Stimulated activated CD4-positive, alpha-beta T cell treated with anti-CD3 and anti-CD28 coated beads, Interleukin-12 subunit alpha, Interleukin-12 subunit beta, amount 100 ng/mL, for 4 hours (primary cell): ENCODE results near the gene SCNN1B.
"Not testable (repeated sequence)": the region's sequence is repeated elsewhere in the genome, so short reads cannot be mapped to it uniquely, and the experiment has no call there.

Source experiments
- DNase-seq: peaks from one replicate; pipeline ENCODE4 v3.0.0-alpha.2; 2020

Gene SCNN1B

GRCh38 chr16:23355106-23355670, 53.1 kb downstream of the SCNN1B start:
- DNase-seq: no peak

GRCh38 chr16:23356941-23357340, 54.8 kb downstream of the SCNN1B start:
- no peak for DNase-seq

GRCh38 chr16:23357761-23358290, 55.7 kb downstream of the SCNN1B start:
- no peak for DNase-seq

- no peak for DNase-seq
Measured at GRCh38 chr16:23359092-23359760, 57.1 kb downstream of the SCNN1B start.

GRCh38 chr16:23362460-23363317, 60.6 kb downstream of the SCNN1B start:
- no peak for DNase-seq

GRCh38 chr16:23365602-23366240, 63.6 kb downstream of the SCNN1B start:
- DNase-seq: no peak

GRCh38 chr16:23366341-23366740, 64.2 kb downstream of the SCNN1B start:
- not testable (repeated sequence) for DNase-seq

GRCh38 chr16:23367564-23367963, 65.5 kb downstream of the SCNN1B start:
- DNase-seq: no peak

GRCh38 chr16:23367988-23368387, 65.9 kb downstream of the SCNN1B start:
- no peak for DNase-seq

GRCh38 chr16:23368469-23368868, 66.4 kb downstream of the SCNN1B start:
- DNase-seq: no peak

- no peak for DNase-seq
Measured at GRCh38 chr16:23369416-23369815, 67.3 kb downstream of the SCNN1B start.

- no peak for DNase-seq
Measured at GRCh38 chr16:23371368-23371767, 69.3 kb downstream of the SCNN1B start.

- DNase-seq: no peak
Measured at GRCh38 chr16:23373436-23374219, 71.5 kb downstream of the SCNN1B start.

GRCh38 chr16:23374721-23375510, 72.8 kb downstream of the SCNN1B start:
- DNase-seq: no peak

GRCh38 chr16:23375643-23376042, 73.5 kb downstream of the SCNN1B start:
- DNase-seq: no peak

GRCh38 chr16:23377071-23377931, 75.2 kb downstream of the SCNN1B start:
- DNase-seq: no peak

- DNase-seq: no peak
Measured at GRCh38 chr16:23378256-23378655, 76.2 kb downstream of the SCNN1B start.

- no peak for DNase-seq
Measured at GRCh38 chr16:23378921-23379320, 76.8 kb downstream of the SCNN1B start.

GRCh38 chr16:23379707-23380106, 77.6 kb downstream of the SCNN1B start:
- no peak for DNase-seq

GRCh38 chr16:23380501-23380951, 78.4 kb downstream of the SCNN1B start:
- DNase-seq: no peak
